K562 (cell line): ENCODE data around the gene CDC27. TPM values are rescaled to one million over a fixed set of nuclear protein-coding genes. Genes with fewer than 3 reads are reported as not detected.
"Not testable (repeated sequence)": the region's sequence is repeated elsewhere in the genome, so short reads cannot be mapped to it uniquely, and the experiment has no call there.

Source experiments
- ATAC-seq: fragments of 200-7000 bp; cut with Tn5 transposase; 3 replicates; pipeline ENCODE4 v1.9.1; 2020; ENCODE audit warnings: moderate library complexity
- BruUV-seq: library from RNA; stranded (reverse); fragments of 400-500 nt; replicated peaks from 2 replicates; lab custom pipeline; 2021; lab: Mats Ljungman, UMichigan
- CTCF ChIA-PET: fragments of 300-600 bp; formaldehyde crosslinking; extraction: SDS; loops from one replicate; lab custom pipeline; 2021; ENCODE audit warnings: low intra/inter-chr PET ratio; lab: Yijun Ruan, JAX
- POLR2A ChIA-PET: fragments of 300-600, 350-650 bp; sonication (Branson Sonifier 250); formaldehyde crosslinking; extraction: SDS; loops from one replicate; lab custom pipeline; 2021; ENCODE audit warnings: antibody characterized with exemption, inconsistent platforms; lab: Yijun Ruan, JAX
- DNase-seq, 4 experiments: peaks; one replicate each; pipeline versions ENCODE4 v3.0.0 to v3.0.0-alpha.2; 2011 to 2018; ENCODE audit warnings: low spot score in 3 of 4, mixed read lengths in 3 of 4; ENCODE audit errors: extremely low read depth in 1 of 4
- FAIRE-seq: peaks from 2 replicates; lab custom pipeline; 2011; peaks lifted over from hg19 to GRCh38; lab: Jason Lieb, UNC
- H2AFZ ChIP-seq: 2 replicates; pipeline ENCODE4 v1.6.0; 2011; ENCODE audit warnings: low read depth, low read length, control low read depth, inconsistent platforms
- H3K27ac ChIP-seq: fragments of 200-600 bp; 3 replicates; pipeline ENCODE4 v1.8.0; 2011; ENCODE audit warnings: low read depth, mild to moderate bottlenecking, control low read depth, inconsistent platforms, low read length, moderate library complexity, mixed read lengths; ENCODE audit errors: extremely low read depth
- H3K27me3 ChIP-seq, 2 experiments: fragments of 300-600 bp in 1 of 2; 2 replicates in 1 of 2; 3 replicates in 1 of 2; pipeline versions ENCODE4 v1.6.0 to v1.8.0; 2011; ENCODE audit warnings: inconsistent platforms in 2 of 2, low read length in 2 of 2, mild to moderate bottlenecking in 1 of 2, mixed read lengths in 1 of 2, moderate library complexity in 1 of 2; ENCODE audit not compliant: control insufficient read depth in 2 of 2, insufficient read depth in 2 of 2
- H3K36me3 ChIP-seq: fragments of 300-600 bp; 3 replicates; pipeline ENCODE4 v1.8.0; 2011; ENCODE audit warnings: mild to moderate bottlenecking, low read length, inconsistent platforms; ENCODE audit not compliant: control insufficient read depth, insufficient read depth
- H3K4me1 ChIP-seq, 2 experiments: fragments of 200-600 bp in 1 of 2; replicated peaks in 1 of 2; 2 replicates in 1 of 2; 3 replicates in 1 of 2; pipeline versions ENCODE4 v1.5.1 to v1.8.0; 2011; ENCODE audit warnings: inconsistent platforms in 2 of 2, low read length in 2 of 2, mild to moderate bottlenecking in 1 of 2, mixed read lengths in 1 of 2, moderate library complexity in 1 of 2; ENCODE audit not compliant: control insufficient read depth in 2 of 2, insufficient read depth in 2 of 2
- H3K4me2 ChIP-seq: 2 replicates; pipeline ENCODE4 v1.6.1; 2011; ENCODE audit warnings: low read length, control low read depth, inconsistent platforms, mixed read lengths; ENCODE audit not compliant: insufficient read depth
- H3K4me3 ChIP-seq: fragments of 200-600 bp; sonication (generic), shearing (Covaris generic); 2 replicates; pipeline ENCODE4 v1.5.1; 2016; ENCODE audit warnings: control low read depth, inconsistent platforms
- H3K79me2 ChIP-seq: fragments of 200-600 bp; 3 replicates; pipeline ENCODE4 v1.8.0; 2011; ENCODE audit warnings: low read length, inconsistent platforms; ENCODE audit not compliant: control insufficient read depth, insufficient read depth
- H3K9ac ChIP-seq, 2 experiments: 2 replicates each; pipeline versions ENCODE4 v1.6.0 to v1.6.1; 2011; ENCODE audit warnings: low read depth in 2 of 2, low read length in 2 of 2, control low read depth in 1 of 2, inconsistent platforms in 1 of 2, mild to moderate bottlenecking in 1 of 2, mixed read lengths in 1 of 2; ENCODE audit not compliant: insufficient read depth in 1 of 2
- H3K9me1 ChIP-seq: one replicate; pipeline ENCODE4 v1.6.0; 2011; ENCODE audit warnings: inconsistent platforms, mild to moderate bottlenecking, low read length, moderate library complexity; ENCODE audit not compliant: control insufficient read depth, insufficient read depth
- H3K9me3 ChIP-seq: replicated peaks from 2 replicates; pipeline ENCODE4 v1.5.1; 2011; ENCODE audit warnings: low read depth, low read length, inconsistent platforms; ENCODE audit not compliant: control insufficient read depth, insufficient read depth
- H4K20me1 ChIP-seq: replicated peaks from 2 replicates; pipeline ENCODE4 v1.6.1; 2011; ENCODE audit warnings: low read length, inconsistent platforms, mixed read lengths; ENCODE audit not compliant: control insufficient read depth, insufficient read depth
- E2F6 ChIP-seq, 2 experiments: IDR thresholded peaks; 2 replicates each; pipeline ENCODE4 v1.6.1; 2011; ENCODE audit warnings: borderline replicate concordance in 1 of 2, control low read depth in 1 of 2, low read depth in 1 of 2, low read length in 1 of 2, mild to moderate bottlenecking in 1 of 2, mixed read lengths in 1 of 2, moderate library complexity in 1 of 2; ENCODE audit not compliant: insufficient read depth in 1 of 2, insufficient read length in 1 of 2, poor library complexity in 1 of 2, severe bottlenecking in 1 of 2; ENCODE audit errors: extremely low read depth in 1 of 2
- ELF4 ChIP-seq: fragments of 450-650 bp; formaldehyde crosslinking; IDR thresholded peaks from 2 replicates; pipeline ENCODE4 v1.4.0; 2022; ENCODE audit warnings: missing genetic modification characterization
- ESRRB ChIP-seq: fragments of 250-450 bp; sonication (Bioruptor Pico); IDR thresholded peaks from 2 replicates; pipeline ENCODE4 v1.5.0; 2020; ENCODE audit warnings: mild to moderate bottlenecking, moderate library complexity, borderline replicate concordance
- ZNF431 ChIP-seq: sonication (generic); formaldehyde crosslinking; IDR thresholded peaks from 2 replicates; pipeline ENCODE4 v1.8.0; 2022; ENCODE audit warnings: mild to moderate bottlenecking, missing genetic modification reagents
- ZNF518B ChIP-seq: fragments of 250-450 bp; sonication (Bioruptor Pico); IDR thresholded peaks from 2 replicates; pipeline ENCODE4 v1.5.0; 2021; ENCODE audit warnings: mild to moderate bottlenecking, moderate library complexity
- WGBS: fragments of 100-300 bp; shearing (Covaris generic); methylation state at CpG from one replicate; pipeline ENCODE4 v1.1.6; 2016; ENCODE audit warnings: low coverage, mixed read lengths; ENCODE audit not compliant: insufficient coverage; ENCODE audit errors: missing lambda C conversion rate; 5-methylcytosine and 5-hydroxymethylcytosine counted together
- in situ Hi-C: fragments of 300-500 bp; cut with MboI; formaldehyde crosslinking; loops from 4 replicates; pipeline ENCODE4 v1.15.0; 2018; ENCODE audit warnings: inconsistent platforms, mixed read lengths
- intact Hi-C: fragments of 100-400 bp; cut with micrococcal nuclease; formaldehyde crosslinking; loops from 2 replicates; pipeline ENCODE4 v1.14.2; 2022
- polyA plus RNA-seq, 8 experiments: library from polyadenylated mRNA; depleted of rRNA in 4 of 8; stranded (reverse) in 5 of 8; unstranded in 3 of 8; fragments of >200 nt; fragmentation: Nextera tagmentation in 2 of 8; fragmentation: Illumina TruSeq in 1 of 8; extraction: Ambion mirVana in 2 of 8; extraction: Trizol in 1 of 8; gene quantifications; 2 replicates each; pipeline versions ENCODE4 v1.2.1 to v1.2.3, GENCODE V29; 2011 to 2014; ENCODE audit warnings: inconsistent platforms in 1 of 8, missing spikeins in 1 of 8
- total RNA-seq, 7 experiments: library from RNA; depleted of rRNA in 6 of 7; stranded (reverse); fragments of >200 nt in 6 of 7; fragmentation: Illumina TruSeq in 2 of 7; extraction: Trizol in 2 of 7; gene quantifications; 2 replicates each; pipeline versions ENCODE4 v1.2.1 to v1.2.3, GENCODE V29; 2011 to 2021; ENCODE audit warnings: low replicate concordance in 1 of 7

The CDC27 gene
- total and polyA plus RNA-seq, 9 of the 15 experiments (the other 6 are each of a cell fraction or from before 2014, with no cell fraction given) = 28.6 to 155 (median 94.1) TPM

- CTCF ChIA-PET, H3K9me1 ChIP-seq, H3K9ac ChIP-seq, H2AFZ ChIP-seq, H3K4me3 ChIP-seq, DNase-seq, BruUV-seq, in situ Hi-C loops, intact Hi-C loops, H3K27me3 ChIP-seq, H3K4me1 ChIP-seq, H3K79me2 ChIP-seq, ATAC-seq, H3K27ac ChIP-seq, H4K20me1 ChIP-seq, H3K9me3 ChIP-seq, FAIRE-seq, H3K4me2 ChIP-seq: not testable (repeated sequence)
- POLR2A ChIA-PET = interaction anchor here (1.7 to 3.9 kb wide), 2 partner anchors 9 to 11 kb away, joined by 7 to 17 read pairs; no protein-coding TSS in a partner anchor
- H3K36me3 ChIP-seq = peaks cover 80% of the 10 kb centered on the region; the same call in 2 of the 3 replicates
- 86% methylated on average over 2 of the region's 2 CpGs for WGBS
Observed at GRCh38 chr17:47123262-47123661, 65.8 kb downstream of the CDC27 start.

- Histone ChIP-seq H4K20me1 (no peaks in the 10 kb centered on the region), H2AFZ (no peak overlapping the region), H3K4me2 (no peak overlapping the region), H3K27me3 (no peaks in the 10 kb centered on the region), H3K4me1 (peaks cover 0 to 4% of the 10 kb centered on the region in 2 experiments; a peak in 1 of 5 replicates), H3K4me3 (no peak overlapping the region), H3K36me3 (peaks cover 64% of the 10 kb centered on the region; the same call in 2 of the 3 replicates), H3K9ac (no peak overlapping the region), H3K79me2 (no peaks in the 10 kb centered on the region), H3K9me3 (no peaks in the 10 kb centered on the region), H3K27ac (no peak overlapping the region), H3K9me1 (no peaks in the 10 kb centered on the region)
- BruUV-seq = no TSS peak
- intact Hi-C loops = no loop called here
- ChIA-PET POLR2A (interaction anchor here (0.9 to 3.9 kb wide), 2 partner anchors 9 to 12 kb away, joined by 3 to 17 read pairs; no protein-coding TSS in a partner anchor), CTCF (no interaction called here)
- DNase-seq (no peak), FAIRE-seq (no peak), ATAC-seq (no peak)
- in situ Hi-C loops = no loop called here
- WGBS = 98% methylated on average over 5 of the region's 5 CpGs
- no peak for TF ChIP-seq ELF4
- TF ChIP-seq ESRRB (CRISPR knock-in tag) = no peak
- TF ChIP-seq E2F6 (IDR thresholded peaks at IDR 0.05; ENCODE audit: borderline replicate concordance in 1 of 2, extremely low read depth in 1 of 2, insufficient read depth in 1 of 2, insufficient read length in 1 of 2, low read depth in 1 of 2, low read length in 1 of 2, poor library complexity in 1 of 2, severe bottlenecking in 1 of 2) = no peak
- no peak for TF ChIP-seq ZNF518B (CRISPR knock-in tag)
- TF ChIP-seq ZNF431 = no peak
Observed at GRCh38 chr17:47120521-47121095, 68.5 kb downstream of the CDC27 start.
